ENCODE results near the gene PCDHGA1. TPM values are rescaled to one million over a fixed set of nuclear protein-coding genes. Genes with fewer than 3 reads are reported as not detected.
"Not testable (repeated sequence)": the region's sequence is repeated elsewhere in the genome, so short reads cannot be mapped to it uniquely, and the experiment has no call there.

Gene PCDHGA1
- total and polyA plus RNA-seq, 2 experiments from 2014 or later, result 0.33 TPM; not detected in 1

- TF ChIP-seq EZH2 (IDR thresholded peaks at IDR 0.05; ENCODE audit: borderline replicate concordance) (no peak), CTCF (IDR thresholded peaks at IDR 0.05; ENCODE audit: poor library complexity) (no peak), EZH2phosphoT487 (IDR thresholded peaks at IDR 0.05; ENCODE audit: low read depth, severe bottlenecking, unreplicated experiment) (no peak)
- H3K9me3 ChIP-seq (ENCODE audit: low read depth), result no peaks in the 10 kb centered on the region
- WGBS (ENCODE audit: low lambda C conversion rate, missing lambda C conversion rate), result 97% methylated on average over 20 of the region's 20 CpGs
These were observed 15.0 kb downstream of the PCDHGA1 start for GRCh38 chr5:141345327-141345726.

GRCh38 chr5:141346017-141346416 lies 15.7 kb downstream of the PCDHGA1 start:
- not testable (repeated sequence) for DNase-seq (ENCODE audit: low spot score); H3K27ac ChIP-seq; H3K4me1 ChIP-seq (ENCODE audit: insufficient read depth); H3K9me2 ChIP-seq (replicated peaks; ENCODE audit: insufficient read depth); H3K4me2 ChIP-seq; H3K27me3 ChIP-seq; H3K9me3 ChIP-seq (ENCODE audit: low read depth); H3K79me2 ChIP-seq; H3K36me3 ChIP-seq (replicated peaks; ENCODE audit: insufficient read depth, low read depth); H3K4me3 ChIP-seq; H4K20me1 ChIP-seq (ENCODE audit: insufficient read depth, poor library complexity, severe bottlenecking); H2AFZ ChIP-seq
- 94% methylated on average over 23 of the region's 35 CpGs for WGBS (ENCODE audit: low lambda C conversion rate, missing lambda C conversion rate)

More at GRCh38 chr5:141345327-141345726, 15.0 kb downstream of the PCDHGA1 start:
- Histone ChIP-seq H3K27ac (no peak overlapping the region), H3K4me1 (ENCODE audit: insufficient read depth) (no peaks in the 10 kb centered on the region), H4K20me1 (ENCODE audit: insufficient read depth, poor library complexity, severe bottlenecking) (no peaks in the 10 kb centered on the region), H3K27me3 (no peaks in the 10 kb centered on the region), H3K4me2 (no peak overlapping the region), H3K4me3 (no peak overlapping the region), H2AFZ (no peak overlapping the region), H3K36me3 (replicated peaks; ENCODE audit: insufficient read depth, low read depth) (no peaks in the 10 kb centered on the region), H3K9me2 (replicated peaks; ENCODE audit: insufficient read depth) (no peaks in the 10 kb centered on the region), H3K79me2 (no peaks in the 10 kb centered on the region)
- DNase-seq (ENCODE audit: low spot score), result no peak

GRCh38 chr5:141349917-141350619 lies 19.8 kb downstream of the PCDHGA1 start, which contains the start of gene PCDHGB1:
Gene PCDHGB1 (plus strand): TSS chr5:141350099. CDS start chr5:141350261, 162 bp downstream.
- WGBS (ENCODE audit: low lambda C conversion rate, missing lambda C conversion rate), result 67% methylated on average over 29 of the region's 29 CpGs
- Histone ChIP-seq H2AFZ (no peak within 1 kb of the TSS), H3K9me2 (replicated peaks; ENCODE audit: insufficient read depth) (no peaks in the 10 kb centered on the region), H3K79me2 (no peaks in the 10 kb centered on the region), H3K4me3 (no peak within 1 kb of the TSS), H3K4me2 (no peak within 1 kb of the TSS), H3K9me3 (ENCODE audit: low read depth) (no peaks in the 10 kb centered on the region), H3K27me3 (no peaks in the 10 kb centered on the region), H4K20me1 (ENCODE audit: insufficient read depth, poor library complexity, severe bottlenecking) (no peaks in the 10 kb centered on the region), H3K4me1 (ENCODE audit: insufficient read depth) (no peaks in the 10 kb centered on the region), H3K27ac (no peak within 1 kb of the TSS), H3K36me3 (replicated peaks; ENCODE audit: insufficient read depth, low read depth) (no peaks in the 10 kb centered on the region)
- DNase-seq (ENCODE audit: low spot score), result no peak
- no peak for TF ChIP-seq EZH2 (IDR thresholded peaks at IDR 0.05; ENCODE audit: borderline replicate concordance)
- no peak for TF ChIP-seq CTCF (IDR thresholded peaks at IDR 0.05; ENCODE audit: poor library complexity)
- TF ChIP-seq EZH2phosphoT487 (IDR thresholded peaks at IDR 0.05; ENCODE audit: low read depth, severe bottlenecking, unreplicated experiment), result no peak

- Histone ChIP-seq H3K27ac (no peak overlapping the region), H3K4me1 (ENCODE audit: insufficient read depth) (no peaks in the 10 kb centered on the region), H3K4me2 (no peak overlapping the region), H3K4me3 (no peak overlapping the region), H3K9me3 (ENCODE audit: low read depth) (no peaks in the 10 kb centered on the region), H4K20me1 (ENCODE audit: insufficient read depth, poor library complexity, severe bottlenecking) (no peaks in the 10 kb centered on the region), H3K9me2 (replicated peaks; ENCODE audit: insufficient read depth) (no peaks in the 10 kb centered on the region), H3K36me3 (replicated peaks; ENCODE audit: insufficient read depth, low read depth) (no peaks in the 10 kb centered on the region), H3K27me3 (no peaks in the 10 kb centered on the region), H2AFZ (no peak overlapping the region), H3K79me2 (no peaks in the 10 kb centered on the region)
- no peak for DNase-seq (ENCODE audit: low spot score)
- WGBS (ENCODE audit: low lambda C conversion rate, missing lambda C conversion rate), result 95% methylated on average over 30 of the region's 36 CpGs
- TF ChIP-seq CTCF (IDR thresholded peaks at IDR 0.05; ENCODE audit: poor library complexity) (no peak), EZH2phosphoT487 (IDR thresholded peaks at IDR 0.05; ENCODE audit: low read depth, severe bottlenecking, unreplicated experiment) (no peak), EZH2 (IDR thresholded peaks at IDR 0.05; ENCODE audit: borderline replicate concordance) (no peak)
These were observed 21.3 kb downstream of the PCDHGA1 start for GRCh38 chr5:141351591-141351990.

All from hepatocyte (in vitro differentiated cells).